Neural crest cell (in vitro differentiated cells): ENCODE data around the gene KIF26B. TPM values are rescaled to one million over a fixed set of nuclear protein-coding genes. Genes with fewer than 3 reads are reported as not detected.

Experiments
- DNase-seq: peaks from one replicate; pipeline ENCODE4 v3.0.0; 2021; ENCODE audit warnings: low read depth, mixed read lengths, low spot score
- H3K27ac Mint-ChIP-seq: one replicate; pipeline ENCODE4 v1.8.0; 2021; ENCODE audit warnings: mild to moderate bottlenecking, mixed read lengths; ENCODE audit not compliant: unreplicated experiment
- H3K27me3 Mint-ChIP-seq: 2 replicates; pipeline ENCODE4 v1.8.0; 2021; ENCODE audit warnings: low read depth, mild to moderate bottlenecking, mixed read lengths
- H3K36me3 Mint-ChIP-seq: 2 replicates; pipeline ENCODE4 v1.8.0; 2021; ENCODE audit warnings: low read depth, mild to moderate bottlenecking, mixed read lengths
- H3K4me1 Mint-ChIP-seq: 2 replicates; pipeline ENCODE4 v1.8.0; 2021; ENCODE audit warnings: mixed read lengths
- H3K4me3 Mint-ChIP-seq: one replicate; pipeline ENCODE4 v1.8.0; 2021; ENCODE audit warnings: mild to moderate bottlenecking, mixed read lengths
- H3K9me3 Mint-ChIP-seq: 2 replicates; pipeline ENCODE4 v1.8.0; 2021; ENCODE audit warnings: mixed read lengths
- CTCF ChIP-seq: fragments of 200-600 bp; sonication (generic); conservative IDR thresholded peaks from 2 replicates; pipeline ENCODE4 v1.5.0; 2021; ENCODE audit warnings: antibody characterized with exemption, mild to moderate bottlenecking
- total RNA-seq: library from RNA; stranded (reverse); gene quantifications from 2 replicates; pipeline ENCODE4 v1.2.1, GENCODE V29; 2021

KIF26B gene
- total RNA-seq, 1 donor from 2014 or later, result 6.2 TPM

- no peak for TF ChIP-seq CTCF
- no peaks in the 10 kb centered on the region for H3K9me3 Mint-ChIP-seq
- H3K36me3 Mint-ChIP-seq, result no peaks in the 10 kb centered on the region
- DNase-seq, result no peak
- H3K4me1 Mint-ChIP-seq, result peaks cover 14% of the 10 kb centered on the region
- peaks cover 5% of the 10 kb centered on the region for H3K27me3 Mint-ChIP-seq
- H3K27ac Mint-ChIP-seq, result no peak overlapping the region
- no peak overlapping the region for H3K4me3 Mint-ChIP-seq
Observed at GRCh38 chr1:245552331-245552730, 397.5 kb downstream of the KIF26B start.

- Mint-ChIP-seq H3K27ac (no peak overlapping the region), H3K9me3 (no peaks in the 10 kb centered on the region), H3K4me3 (no peak overlapping the region), H3K36me3 (no peaks in the 10 kb centered on the region), H3K27me3 (peaks cover 5% of the 10 kb centered on the region), H3K4me1 (peaks cover under 1% of the 10 kb centered on the region)
- no peak for TF ChIP-seq CTCF
- DNase-seq, result no peak
Observed at GRCh38 chr1:245556057-245556456, 401.3 kb downstream of the KIF26B start.

- no peaks in the 10 kb centered on the region for H3K4me1 Mint-ChIP-seq
- H3K9me3 Mint-ChIP-seq, result no peaks in the 10 kb centered on the region
- H3K27ac Mint-ChIP-seq, result no peak overlapping the region
- TF ChIP-seq CTCF, result no peak
- H3K4me3 Mint-ChIP-seq, result no peak overlapping the region
- DNase-seq, result no peak
- H3K36me3 Mint-ChIP-seq, result no peaks in the 10 kb centered on the region
- H3K27me3 Mint-ChIP-seq, result peaks cover 5% of the 10 kb centered on the region
Observed at GRCh38 chr1:245558069-245558468, 403.3 kb downstream of the KIF26B start.

- Mint-ChIP-seq H3K4me1 (no peaks in the 10 kb centered on the region), H3K36me3 (no peaks in the 10 kb centered on the region), H3K27ac (no peak overlapping the region), H3K27me3 (peaks cover 4% of the 10 kb centered on the region), H3K4me3 (no peak overlapping the region), H3K9me3 (no peaks in the 10 kb centered on the region)
- TF ChIP-seq CTCF, result no peak
- no peak for DNase-seq
Observed at GRCh38 chr1:245560316-245560859, 405.6 kb downstream of the KIF26B start.

- H3K4me3 Mint-ChIP-seq, result no peak overlapping the region
- H3K4me1 Mint-ChIP-seq, result no peaks in the 10 kb centered on the region
- H3K36me3 Mint-ChIP-seq, result no peaks in the 10 kb centered on the region
- no peaks in the 10 kb centered on the region for H3K27me3 Mint-ChIP-seq
- no peak for TF ChIP-seq CTCF
- H3K27ac Mint-ChIP-seq, result no peak overlapping the region
- no peak for DNase-seq
- H3K9me3 Mint-ChIP-seq, result peaks cover 6% of the 10 kb centered on the region
Observed at GRCh38 chr1:245561665-245562234, 407.0 kb downstream of the KIF26B start.
